KG1 (cell line): ENCODE results near the gene RNF25.

Experiments used
- DNase-seq: peaks from one replicate; lab custom pipeline; 2025; lab: John Stamatoyannopoulos, UW

The RNF25 gene

DNA sequence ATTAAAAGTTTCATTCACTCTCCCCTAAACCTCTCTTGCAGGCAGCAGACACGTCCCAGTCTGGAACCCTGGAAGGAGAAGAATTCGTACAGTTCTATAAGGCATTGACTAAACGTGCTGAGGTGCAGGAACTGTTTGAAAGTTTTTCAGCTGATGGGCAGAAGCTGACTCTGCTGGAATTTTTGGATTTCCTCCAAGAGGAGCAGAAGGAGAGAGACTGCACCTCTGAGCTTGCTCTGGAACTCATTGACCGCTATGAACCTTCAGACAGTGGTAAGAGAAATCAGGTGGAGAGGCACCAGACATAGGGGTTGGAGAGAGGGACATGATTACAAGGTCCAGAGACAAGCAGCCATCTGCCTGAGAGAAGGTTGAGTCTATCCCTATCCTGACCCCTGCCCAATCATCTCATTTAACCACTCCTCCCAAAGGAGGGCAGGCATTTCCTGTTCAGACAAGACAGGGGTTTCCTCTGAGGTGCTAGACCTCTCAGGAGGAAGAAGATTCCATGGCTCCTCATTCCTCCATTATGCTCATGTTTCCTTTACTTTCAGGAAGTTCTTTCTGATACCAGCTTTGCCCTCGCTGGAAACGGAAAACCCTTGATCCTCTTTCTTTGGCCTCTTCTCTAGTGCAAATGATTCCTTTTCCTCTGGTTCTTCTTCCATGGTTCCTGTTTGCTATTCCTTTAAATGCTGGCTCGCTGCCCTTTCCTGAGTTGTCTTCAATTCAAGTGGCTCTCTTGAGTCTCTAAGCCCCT, 49.0 kb downstream of the RNF25 start:
- DNase-seq: no peak

DNA sequence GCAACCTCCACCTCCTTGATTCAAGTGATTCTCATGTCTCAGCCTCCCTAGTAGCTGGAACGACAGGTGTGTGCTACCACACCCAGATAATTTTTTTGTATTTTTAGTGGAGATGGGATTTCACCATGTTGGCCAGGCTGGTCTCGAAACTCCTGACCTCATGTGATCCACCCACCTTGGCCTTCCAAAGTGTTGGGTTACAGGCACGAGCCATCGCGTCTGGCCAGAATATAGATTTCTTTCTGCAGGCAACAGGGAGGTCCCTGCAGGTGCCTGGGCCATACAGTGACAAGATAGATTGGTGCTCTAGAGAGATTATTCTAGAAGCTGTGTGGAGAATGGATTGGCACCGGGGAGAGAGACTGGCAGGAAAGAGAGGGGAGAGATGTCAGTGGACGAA, 50.8 kb downstream of the RNF25 start:
- no peak for DNase-seq

DNA sequence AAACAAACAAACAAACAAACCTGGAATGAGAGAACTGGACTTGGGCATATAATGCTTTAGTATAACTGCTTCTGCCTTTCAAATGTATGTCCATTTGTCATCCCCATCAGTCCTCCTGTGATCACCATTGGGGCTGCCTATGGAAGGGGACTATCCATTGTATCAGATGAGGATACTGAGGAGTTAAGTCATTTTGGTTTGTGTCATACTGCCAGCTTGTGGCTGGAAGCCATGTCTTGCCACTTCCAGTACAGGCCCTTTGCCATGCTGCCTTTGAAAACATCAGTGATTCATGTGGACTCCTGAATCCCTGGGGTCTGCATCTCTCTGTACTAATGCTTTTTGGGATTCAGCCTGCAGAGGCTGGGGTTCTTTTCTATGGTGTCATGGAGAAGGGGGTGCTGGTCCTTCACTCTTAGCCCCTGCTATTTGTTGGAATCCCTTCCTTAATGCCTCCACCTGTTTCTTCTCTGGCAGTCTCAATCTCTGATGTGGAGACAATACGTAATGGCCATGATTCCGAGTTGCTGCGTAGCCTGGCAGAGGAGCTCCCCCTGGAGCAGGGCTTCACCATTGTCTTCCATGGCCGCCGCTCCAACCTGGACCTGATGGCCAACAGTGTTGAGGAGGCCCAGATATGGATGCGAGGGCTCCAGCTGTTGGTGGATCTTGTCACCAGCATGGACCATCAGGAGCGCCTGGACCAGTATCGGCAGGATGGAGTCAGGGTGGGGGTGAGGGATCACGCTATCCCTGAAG, 53.5 kb downstream of the RNF25 start:
- no peak for DNase-seq

DNA sequence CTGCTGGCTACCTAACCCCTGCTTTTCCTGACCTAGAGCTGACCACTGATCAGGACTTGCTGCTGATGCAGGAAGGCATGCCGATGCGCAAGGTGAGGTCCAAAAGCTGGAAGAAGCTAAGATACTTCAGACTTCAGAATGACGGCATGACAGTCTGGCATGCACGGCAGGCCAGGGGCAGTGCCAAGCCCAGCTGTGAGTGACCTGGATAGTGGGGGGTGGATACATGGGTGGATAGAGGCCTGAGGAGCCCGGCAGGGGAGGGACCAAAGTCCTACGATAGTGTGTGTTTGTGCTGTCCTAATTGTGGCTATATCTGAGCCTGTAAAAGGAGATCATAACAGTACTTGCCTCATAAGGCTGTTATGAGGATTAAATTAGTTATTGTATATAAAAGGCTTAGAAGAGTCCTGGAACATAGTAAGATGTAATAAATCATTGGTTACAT, 55.9 kb downstream of the RNF25 start:
- no peak for DNase-seq
